HT1080 (cell line): Measurements from ENCODE around the gene SH2D1B. TPM values are rescaled to one million over a fixed set of nuclear protein-coding genes. Genes with fewer than 3 reads are reported as not detected.

Experiments
- DNase-seq: peaks from one replicate; pipeline ENCODE4 v3.0.0-alpha.2; 2015; ENCODE audit warnings: low read depth
- total RNA-seq: library from RNA; depleted of rRNA; stranded (reverse); fragments of >200 nt; shearing (Covaris generic); gene quantifications from 2 replicates; pipeline ENCODE4 v1.2.3, GENCODE V29; 2014

SH2D1B gene
- total RNA-seq, 1 experiment from 2014 or later, result 0.40 TPM

GRCh38 chr1:162400790-162401355, 11.1 kb downstream of the SH2D1B start:
- DNase-seq, result no peak

GRCh38 chr1:162398999-162399580, 12.8 kb downstream of the SH2D1B start:
- DNase-seq, result no peak

- no peak for DNase-seq
Observed at GRCh38 chr1:162397943-162398560, 13.9 kb downstream of the SH2D1B start.

GRCh38 chr1:162397039-162397448, 14.9 kb downstream of the SH2D1B start:
- DNase-seq, result no peak

- DNase-seq, result no peak
Observed at GRCh38 chr1:162396201-162396906, 15.6 kb downstream of the SH2D1B start.

GRCh38 chr1:162391790-162392563, 20.0 kb downstream of the SH2D1B start:
- no peak for DNase-seq

- no peak for DNase-seq
Observed at GRCh38 chr1:162390396-162391185, 21.3 kb downstream of the SH2D1B start.

GRCh38 chr1:162389971-162390370, 22.0 kb downstream of the SH2D1B start:
- no peak for DNase-seq

- DNase-seq, result peak; percentile 46
Observed at GRCh38 chr1:162389021-162389818, 22.7 kb downstream of the SH2D1B start.

- DNase-seq, result no peak
Observed at GRCh38 chr1:162388615-162389014, 23.3 kb downstream of the SH2D1B start.

- no peak for DNase-seq
Observed at GRCh38 chr1:162388083-162388594, 23.8 kb downstream of the SH2D1B start.

GRCh38 chr1:162387226-162388082, 24.5 kb downstream of the SH2D1B start:
- DNase-seq, result no peak

GRCh38 chr1:162386292-162387225, 25.4 kb downstream of the SH2D1B start:
- DNase-seq, result no peak

- no peak for DNase-seq
Observed at GRCh38 chr1:162385702-162386101, 26.2 kb downstream of the SH2D1B start.

GRCh38 chr1:162385280-162385623, 26.7 kb downstream of the SH2D1B start:
- DNase-seq, result no peak

- DNase-seq, result no peak
Observed at GRCh38 chr1:162384601-162385279, 27.2 kb downstream of the SH2D1B start.

- no peak for DNase-seq
Observed at GRCh38 chr1:162384116-162384515, 27.8 kb downstream of the SH2D1B start.
